ENCODE results near the gene FANCC. TPM values are rescaled to one million over a fixed set of nuclear protein-coding genes. Genes with fewer than 3 reads are reported as not detected.
A peak's percentile ranks its signal among the peaks of the same experiment; 100 is the strongest.

Gene FANCC
- total and polyA plus RNA-seq, 5 donors from 2014 or later = 2.8 to 7.5 (median 5.4) TPM

DNA sequence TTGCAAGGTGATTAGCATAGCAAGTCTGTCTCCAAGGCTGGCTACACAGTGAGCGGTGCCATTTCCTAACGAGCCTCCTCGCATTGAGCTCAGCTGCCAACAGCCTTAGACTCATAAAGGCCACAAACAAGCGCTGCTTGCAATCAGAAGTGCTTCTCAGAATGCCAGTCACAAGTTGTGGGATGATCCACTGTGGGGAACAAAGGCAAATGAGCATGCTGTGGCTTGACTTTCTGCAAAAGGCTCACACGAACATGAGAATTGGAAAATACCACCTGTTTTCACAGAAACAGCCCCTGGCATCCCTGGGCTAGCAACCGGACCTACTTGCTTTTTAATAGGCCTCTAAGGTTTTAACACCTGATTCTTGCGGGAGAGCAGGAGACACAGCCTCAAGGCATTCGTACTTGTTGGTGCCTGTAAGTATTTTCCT, 215.5 kb downstream of the FANCC start:
- H3K36me3 ChIP-seq (ENCODE audit: control insufficient read depth, insufficient read depth, low read length) = no peaks in the 10 kb centered on the region
- H3K27ac ChIP-seq (ENCODE audit: insufficient read depth, low read length, poor library complexity, severe bottlenecking) = no peak overlapping the region
- no peak for DNase-seq
- peak overlapping the region in 1 of 3 donors; percentile 20 for H3K27ac Mint-ChIP-seq
- H3K4me1 Mint-ChIP-seq = no peaks in the 10 kb centered on the region
- H3K4me3 Mint-ChIP-seq = no peak overlapping the region
- no peaks in the 10 kb centered on the region for H3K4me1 ChIP-seq (ENCODE audit: control insufficient read depth, insufficient read depth, low read length, poor library complexity, severe bottlenecking)
- H3K9me3 ChIP-seq (ENCODE audit: control insufficient read depth in 2 of 2, low read length in 2 of 2) = no peaks in the 10 kb centered on the region
- H3K27me3 Mint-ChIP-seq = no peaks in the 10 kb centered on the region
- H3K27me3 ChIP-seq (ENCODE audit: control insufficient read depth, insufficient read depth, low read length) = no peaks in the 10 kb centered on the region
- H3K9me3 Mint-ChIP-seq = no peaks in the 10 kb centered on the region
- ATAC-seq (ENCODE audit: low read depth in 2 of 2) = no peak
- no peak overlapping the region for H3K4me3 ChIP-seq (ENCODE audit: low read depth, low read length)
- H3K36me3 Mint-ChIP-seq = peaks cover 12% of the 10 kb centered on the region

DNA sequence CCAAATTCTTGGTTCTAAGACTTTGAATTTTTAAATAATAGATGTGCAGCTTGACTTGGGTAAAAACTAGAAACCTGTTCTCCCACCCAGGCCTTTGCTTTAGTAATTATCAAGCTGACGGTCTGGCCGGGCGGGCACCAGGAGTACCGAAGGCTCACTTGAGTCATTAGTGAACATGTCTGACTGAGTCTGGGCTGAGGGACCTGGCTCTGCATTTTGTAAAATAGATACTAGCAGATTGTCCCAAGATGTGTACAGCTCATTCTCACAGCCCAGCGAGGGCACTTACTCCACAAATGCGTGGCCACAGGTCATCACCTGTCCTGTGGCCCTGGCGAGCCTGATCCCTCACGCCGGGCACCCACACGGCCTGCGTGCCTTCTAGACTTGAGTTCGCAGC, 216.2 kb downstream of the FANCC start:
- ATAC-seq (ENCODE audit: low read depth in 2 of 2) = no peak
- no peak for DNase-seq
- Histone ChIP-seq H3K27ac (ENCODE audit: insufficient read depth, low read length, poor library complexity, severe bottlenecking) (no peak overlapping the region), H3K27me3 (ENCODE audit: control insufficient read depth, insufficient read depth, low read length) (no peaks in the 10 kb centered on the region), H3K4me1 (ENCODE audit: control insufficient read depth, insufficient read depth, low read length, poor library complexity, severe bottlenecking) (no peaks in the 10 kb centered on the region), H3K9me3 (ENCODE audit: control insufficient read depth in 2 of 2, low read length in 2 of 2) (no peaks in the 10 kb centered on the region), H3K36me3 (ENCODE audit: control insufficient read depth, insufficient read depth, low read length) (no peaks in the 10 kb centered on the region), H3K4me3 (ENCODE audit: low read depth, low read length) (no peak overlapping the region)
- Mint-ChIP-seq H3K4me3 (no peak overlapping the region), H3K27ac (no peak overlapping the region), H3K9me3 (no peaks in the 10 kb centered on the region), H3K27me3 (no peaks in the 10 kb centered on the region), H3K4me1 (no peaks in the 10 kb centered on the region), H3K36me3 (peaks cover 12% of the 10 kb centered on the region)

DNA sequence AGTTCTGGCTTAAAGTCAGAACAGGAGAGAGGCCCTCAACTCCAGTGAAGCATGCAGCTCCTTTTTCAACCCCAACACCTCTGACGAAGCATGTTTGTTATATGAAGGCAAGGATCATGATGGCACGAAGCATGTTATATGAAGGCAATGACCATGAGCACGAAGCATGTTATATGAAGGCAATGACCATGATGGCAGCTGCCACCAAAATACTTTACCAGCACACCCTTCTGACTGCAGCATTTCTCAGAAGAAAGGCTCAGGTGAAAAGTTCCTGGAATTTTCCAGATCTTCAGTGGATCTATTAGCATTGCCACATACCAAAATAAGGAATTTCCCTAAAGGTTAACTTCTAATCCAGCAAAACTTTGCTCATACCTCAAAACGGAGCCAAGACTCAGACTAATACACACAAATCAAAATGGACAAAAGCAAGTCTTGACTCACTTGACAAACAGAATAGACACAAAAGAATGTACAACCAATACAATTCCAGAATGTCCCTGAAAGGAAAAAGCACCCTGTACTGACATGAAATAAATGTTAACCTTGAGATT, 217.4 kb downstream of the FANCC start:
- Mint-ChIP-seq H3K36me3 (peaks cover 3% of the 10 kb centered on the region), H3K9me3 (no peaks in the 10 kb centered on the region), H3K27ac (no peak overlapping the region), H3K27me3 (no peaks in the 10 kb centered on the region), H3K4me3 (no peak overlapping the region), H3K4me1 (peaks cover 0 to 3% (median 0%) of the 10 kb centered on the region in 4 donors)
- DNase-seq (no peak), ATAC-seq (ENCODE audit: low read depth in 2 of 2) (no peak)
- no peaks in the 10 kb centered on the region for H3K9me3 ChIP-seq (ENCODE audit: control insufficient read depth in 2 of 2, low read length in 2 of 2)
- no peaks in the 10 kb centered on the region for H3K36me3 ChIP-seq (ENCODE audit: control insufficient read depth, insufficient read depth, low read length)
- no peaks in the 10 kb centered on the region for H3K27me3 ChIP-seq (ENCODE audit: control insufficient read depth, insufficient read depth, low read length)
- no peaks in the 10 kb centered on the region for H3K4me1 ChIP-seq (ENCODE audit: control insufficient read depth, insufficient read depth, low read length, poor library complexity, severe bottlenecking)
- H3K27ac ChIP-seq (ENCODE audit: insufficient read depth, low read length, poor library complexity, severe bottlenecking) = no peak overlapping the region
- H3K4me3 ChIP-seq (ENCODE audit: low read depth, low read length) = no peak overlapping the region

DNA sequence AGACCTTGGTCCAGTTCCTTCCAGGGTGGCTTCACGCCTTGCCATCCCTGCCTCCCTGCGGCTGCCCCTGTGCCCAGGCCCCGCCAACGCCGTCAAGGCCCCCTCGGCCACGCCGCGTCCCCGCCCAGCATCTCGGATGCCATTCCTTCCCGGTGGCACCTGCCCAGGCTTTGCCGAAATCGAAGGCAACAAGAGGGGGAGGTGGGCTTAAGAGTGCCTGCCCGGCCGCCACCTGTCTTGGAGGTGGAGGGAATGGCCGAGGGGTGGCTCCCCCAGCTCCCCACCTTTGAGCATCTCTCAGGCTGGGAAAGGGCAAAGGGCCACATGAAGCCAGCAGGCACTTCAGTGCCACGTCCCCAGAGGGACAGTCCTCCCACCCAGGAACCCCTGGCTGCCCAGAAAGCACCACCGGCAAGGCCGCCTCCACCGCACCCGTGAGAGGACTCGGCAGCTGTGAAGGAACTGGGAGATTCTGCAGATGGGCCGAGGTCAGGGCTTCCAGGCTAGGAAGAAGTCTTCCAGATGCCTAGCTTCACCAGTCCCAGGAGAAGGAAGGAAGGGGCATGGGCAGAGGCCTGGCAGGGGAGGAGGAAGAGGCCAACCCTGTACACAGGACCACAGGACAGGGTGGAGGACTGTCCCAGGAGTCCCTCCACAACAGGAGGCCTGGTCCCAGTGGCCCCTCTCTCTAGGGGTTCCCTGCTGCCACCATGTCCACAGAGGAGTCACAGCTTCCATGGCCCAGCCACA, 218.0 kb downstream of the FANCC start:
- Histone ChIP-seq H3K27ac (ENCODE audit: insufficient read depth, low read length, poor library complexity, severe bottlenecking) (no peak overlapping the region), H3K9me3 (ENCODE audit: control insufficient read depth in 2 of 2, low read length in 2 of 2) (no peaks in the 10 kb centered on the region), H3K36me3 (ENCODE audit: control insufficient read depth, insufficient read depth, low read length) (no peaks in the 10 kb centered on the region), H3K4me3 (ENCODE audit: low read depth, low read length) (no peak overlapping the region), H3K4me1 (ENCODE audit: control insufficient read depth, insufficient read depth, low read length, poor library complexity, severe bottlenecking) (no peaks in the 10 kb centered on the region), H3K27me3 (ENCODE audit: control insufficient read depth, insufficient read depth, low read length) (no peaks in the 10 kb centered on the region)
- DNase-seq (no peak), ATAC-seq (ENCODE audit: low read depth in 2 of 2) (no peak)
- peaks cover 0 to 3% (median 0%) of the 10 kb centered on the region in 4 donors for H3K4me1 Mint-ChIP-seq
- no peaks in the 10 kb centered on the region for H3K36me3 Mint-ChIP-seq
- H3K9me3 Mint-ChIP-seq = no peaks in the 10 kb centered on the region
- H3K4me3 Mint-ChIP-seq = peak overlapping the region in 1 of 4 donors; percentile 27
- no peak overlapping the region for H3K27ac Mint-ChIP-seq
- no peaks in the 10 kb centered on the region for H3K27me3 Mint-ChIP-seq

DNA sequence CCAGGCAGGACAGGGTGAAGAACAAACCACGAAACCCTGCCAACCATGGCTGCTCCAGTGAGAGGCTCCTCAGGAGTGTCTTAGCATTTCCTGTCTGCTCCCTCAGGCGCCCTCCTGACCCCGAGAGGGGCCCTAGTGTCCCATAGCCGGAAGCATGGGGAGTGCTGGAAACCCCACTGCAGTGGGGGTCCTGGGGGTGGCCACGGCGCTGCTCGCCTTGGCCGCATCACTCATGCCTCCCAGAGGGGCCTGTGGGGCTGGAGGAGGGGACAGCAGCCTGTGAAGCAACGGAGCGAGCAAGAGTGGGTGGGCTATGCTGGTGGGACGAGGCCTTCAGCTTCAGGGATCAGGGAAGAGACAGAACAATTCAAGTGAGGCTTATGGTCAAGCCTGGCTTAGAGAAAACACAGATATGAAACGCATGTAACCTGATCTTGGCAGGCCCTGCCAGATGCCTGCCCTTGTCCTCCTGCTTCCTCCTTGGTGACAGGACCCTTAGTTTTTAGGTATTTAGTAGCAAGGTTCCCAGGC, 219.1 kb downstream of the FANCC start:
- Histone ChIP-seq H3K27me3 (ENCODE audit: control insufficient read depth, insufficient read depth, low read length) (no peaks in the 10 kb centered on the region), H3K4me1 (ENCODE audit: control insufficient read depth, insufficient read depth, low read length, poor library complexity, severe bottlenecking) (no peaks in the 10 kb centered on the region), H3K9me3 (ENCODE audit: control insufficient read depth in 2 of 2, low read length in 2 of 2) (no peaks in the 10 kb centered on the region), H3K36me3 (ENCODE audit: control insufficient read depth, insufficient read depth, low read length) (no peaks in the 10 kb centered on the region), H3K27ac (ENCODE audit: insufficient read depth, low read length, poor library complexity, severe bottlenecking) (no peak overlapping the region), H3K4me3 (ENCODE audit: low read depth, low read length) (no peak overlapping the region)
- H3K4me3 Mint-ChIP-seq = no peak overlapping the region
- H3K4me1 Mint-ChIP-seq = peaks cover 0 to 3% (median 0%) of the 10 kb centered on the region in 4 donors
- H3K27me3 Mint-ChIP-seq = no peaks in the 10 kb centered on the region
- DNase-seq = no peak
- no peaks in the 10 kb centered on the region for H3K36me3 Mint-ChIP-seq
- peak overlapping the region in 1 of 3 donors; percentile 31 for H3K27ac Mint-ChIP-seq
- no peak for ATAC-seq (ENCODE audit: low read depth in 2 of 2)
- H3K9me3 Mint-ChIP-seq = no peaks in the 10 kb centered on the region

DNA sequence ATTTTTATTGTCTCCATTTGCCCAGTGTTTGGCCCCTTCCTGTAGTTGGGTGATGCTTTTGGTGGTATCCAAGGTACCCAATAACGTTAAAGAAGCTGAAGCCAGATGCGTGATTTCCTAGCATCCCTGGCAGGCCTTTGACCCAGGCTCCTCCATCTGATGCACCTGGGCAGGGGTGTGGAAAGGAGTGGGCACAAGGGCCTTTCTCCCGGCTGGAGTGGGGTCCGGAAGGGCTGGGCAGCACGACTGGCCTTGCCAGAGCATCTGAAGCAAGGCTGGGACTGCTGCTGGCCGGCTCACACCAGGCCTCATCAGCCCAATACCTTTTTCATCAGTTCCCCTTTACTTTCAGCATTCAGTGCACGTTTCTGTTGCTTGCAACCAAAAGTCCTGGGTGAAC, 220.2 kb downstream of the FANCC start:
- no peak overlapping the region for H3K27ac ChIP-seq (ENCODE audit: insufficient read depth, low read length, poor library complexity, severe bottlenecking)
- H3K9me3 ChIP-seq (ENCODE audit: control insufficient read depth in 2 of 2, low read length in 2 of 2) = no peaks in the 10 kb centered on the region
- no peak for ATAC-seq (ENCODE audit: low read depth in 2 of 2)
- Mint-ChIP-seq H3K27ac (no peak overlapping the region), H3K27me3 (no peaks in the 10 kb centered on the region), H3K9me3 (no peaks in the 10 kb centered on the region), H3K4me3 (no peak overlapping the region), H3K36me3 (no peaks in the 10 kb centered on the region), H3K4me1 (peaks cover 0 to 5% (median 1%) of the 10 kb centered on the region in 4 donors)
- H3K36me3 ChIP-seq (ENCODE audit: control insufficient read depth, insufficient read depth, low read length) = no peaks in the 10 kb centered on the region
- no peak overlapping the region for H3K4me3 ChIP-seq (ENCODE audit: low read depth, low read length)
- DNase-seq = no peak
- H3K27me3 ChIP-seq (ENCODE audit: control insufficient read depth, insufficient read depth, low read length) = no peaks in the 10 kb centered on the region
- no peaks in the 10 kb centered on the region for H3K4me1 ChIP-seq (ENCODE audit: control insufficient read depth, insufficient read depth, low read length, poor library complexity, severe bottlenecking)

DNA sequence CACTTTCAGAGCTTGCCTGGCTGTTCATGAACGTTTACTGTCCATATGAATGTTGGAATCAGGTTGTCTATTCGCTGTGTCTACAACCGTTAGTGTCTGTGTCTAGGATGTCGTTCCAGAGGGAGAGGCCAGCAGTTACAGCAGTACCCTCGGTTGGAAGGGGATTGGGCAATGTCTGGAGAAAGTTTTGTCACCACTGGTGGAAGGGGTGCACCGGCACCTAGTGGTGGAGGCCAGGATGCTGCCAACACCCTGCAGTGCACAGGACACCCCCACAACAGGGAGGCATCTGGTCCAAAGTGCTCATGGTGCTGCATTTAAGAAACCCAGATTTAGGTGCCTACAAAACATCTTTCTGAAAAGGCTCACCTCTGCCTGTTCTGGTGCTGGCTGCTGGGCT, 220.7 kb downstream of the FANCC start:
- Mint-ChIP-seq H3K36me3 (no peaks in the 10 kb centered on the region), H3K9me3 (no peaks in the 10 kb centered on the region), H3K27ac (no peak overlapping the region), H3K27me3 (no peaks in the 10 kb centered on the region), H3K4me1 (peaks cover 0 to 5% (median 1%) of the 10 kb centered on the region in 4 donors), H3K4me3 (no peak overlapping the region)
- no peaks in the 10 kb centered on the region for H3K36me3 ChIP-seq (ENCODE audit: control insufficient read depth, insufficient read depth, low read length)
- ATAC-seq (ENCODE audit: low read depth in 2 of 2) (no peak), DNase-seq (no peak)
- H3K27me3 ChIP-seq (ENCODE audit: control insufficient read depth, insufficient read depth, low read length) = no peaks in the 10 kb centered on the region
- H3K4me3 ChIP-seq (ENCODE audit: low read depth, low read length) = no peak overlapping the region
- no peaks in the 10 kb centered on the region for H3K9me3 ChIP-seq (ENCODE audit: control insufficient read depth in 2 of 2, low read length in 2 of 2)
- H3K4me1 ChIP-seq (ENCODE audit: control insufficient read depth, insufficient read depth, low read length, poor library complexity, severe bottlenecking) = no peaks in the 10 kb centered on the region
- no peak overlapping the region for H3K27ac ChIP-seq (ENCODE audit: insufficient read depth, low read length, poor library complexity, severe bottlenecking)

DNA sequence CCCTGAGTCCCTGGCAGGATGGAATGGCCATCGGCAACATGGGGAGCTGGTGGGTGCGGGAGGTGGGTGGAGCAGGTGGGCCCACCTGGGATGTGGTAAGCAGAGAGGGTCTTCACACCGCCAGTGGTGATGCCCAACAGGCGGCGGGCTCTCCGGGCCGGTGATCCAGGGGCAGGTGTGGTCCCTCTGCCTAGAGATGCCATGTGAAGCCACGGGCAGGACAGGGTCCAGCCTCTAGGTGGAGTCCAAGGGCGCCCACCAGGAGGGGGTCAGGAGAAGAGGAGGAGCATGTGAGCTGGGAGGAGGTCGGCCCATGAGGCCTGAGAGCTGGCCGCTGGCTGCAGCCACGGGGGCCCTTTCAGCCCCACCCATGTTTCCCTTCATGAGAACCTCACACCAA, 221.1 kb downstream of the FANCC start:
- Mint-ChIP-seq H3K4me3 (no peak overlapping the region), H3K9me3 (no peaks in the 10 kb centered on the region), H3K27me3 (no peaks in the 10 kb centered on the region), H3K36me3 (no peaks in the 10 kb centered on the region), H3K27ac (no peak overlapping the region), H3K4me1 (peaks cover 0 to 5% (median 1%) of the 10 kb centered on the region in 4 donors)
- H3K36me3 ChIP-seq (ENCODE audit: control insufficient read depth, insufficient read depth, low read length) = no peaks in the 10 kb centered on the region
- no peaks in the 10 kb centered on the region for H3K27me3 ChIP-seq (ENCODE audit: control insufficient read depth, insufficient read depth, low read length)
- no peak for DNase-seq
- H3K4me1 ChIP-seq (ENCODE audit: control insufficient read depth, insufficient read depth, low read length, poor library complexity, severe bottlenecking) = no peaks in the 10 kb centered on the region
- no peak for ATAC-seq (ENCODE audit: low read depth in 2 of 2)
- H3K9me3 ChIP-seq (ENCODE audit: control insufficient read depth in 2 of 2, low read length in 2 of 2) = no peaks in the 10 kb centered on the region
- no peak overlapping the region for H3K27ac ChIP-seq (ENCODE audit: insufficient read depth, low read length, poor library complexity, severe bottlenecking)
- no peak overlapping the region for H3K4me3 ChIP-seq (ENCODE audit: low read depth, low read length)

All from CD4-positive, CD25-positive, alpha-beta regulatory T cell (primary cell).